Measurements from ENCODE around the gene TENT4B.

- no peak for TF ChIP-seq CTCF (conservative IDR thresholded peaks at IDR 0.05)
- no peak for TF ChIP-seq ZFX (IDR thresholded peaks at IDR 0.05)
Measured at GRCh38 chr16:50169555-50170096, 16.5 kb downstream of the TENT4B start.

Measured in C4-2B (cell line).